ENCODE results near the gene EGLN1. TPM values are rescaled to one million over a fixed set of nuclear protein-coding genes. Genes with fewer than 3 reads are reported as not detected.

EGLN1 gene
- total and polyA plus RNA-seq, 2 experiments from 2014 or later, result 1.9 to 6.0 TPM

GRCh38 chr1:231376101-231376500, 46.0 kb downstream of the EGLN1 start:
- no peak for TF ChIP-seq EZH2phosphoT487 (IDR thresholded peaks at IDR 0.05; ENCODE audit: unreplicated experiment)
- TF ChIP-seq CREB1 (CRISPR knock-in tag; IDR thresholded peaks at IDR 0.05; ENCODE audit: low read depth), result no peak
- no peak for TF ChIP-seq ZNF331 (CRISPR knock-in tag; IDR thresholded peaks at IDR 0.05; ENCODE audit: low read depth)
- no peak for TF ChIP-seq NANOG (IDR thresholded peaks at IDR 0.05; ENCODE audit: borderline replicate concordance)
- TF ChIP-seq, protein P1, sequence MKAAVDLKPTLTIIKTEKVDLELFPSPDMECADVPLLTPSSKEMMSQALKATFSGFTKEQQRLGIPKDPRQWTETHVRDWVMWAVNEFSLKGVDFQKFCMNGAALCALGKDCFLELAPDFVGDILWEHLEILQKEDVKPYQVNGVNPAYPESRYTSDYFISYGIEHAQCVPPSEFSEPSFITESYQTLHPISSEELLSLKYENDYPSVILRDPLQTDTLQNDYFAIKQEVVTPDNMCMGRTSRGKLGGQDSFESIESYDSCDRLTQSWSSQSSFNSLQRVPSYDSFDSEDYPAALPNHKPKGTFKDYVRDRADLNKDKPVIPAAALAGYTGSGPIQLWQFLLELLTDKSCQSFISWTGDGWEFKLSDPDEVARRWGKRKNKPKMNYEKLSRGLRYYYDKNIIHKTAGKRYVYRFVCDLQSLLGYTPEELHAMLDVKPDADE (IDR thresholded peaks at IDR 0.05), result no peak
- TF ChIP-seq ZNF462 (CRISPR knock-in tag; IDR thresholded peaks at IDR 0.05), result no peak
- TF ChIP-seq REST (IDR thresholded peaks at IDR 0.05; ENCODE audit: unreplicated experiment), result no peak
- TF ChIP-seq EZH2 (IDR thresholded peaks at IDR 0.05; ENCODE audit: low read depth, unreplicated experiment), result no peak
- no peak for TF ChIP-seq ZNF114 (CRISPR knock-in tag; IDR thresholded peaks at IDR 0.05)
- no peak for TF ChIP-seq POLR2AphosphoS5 (IDR thresholded peaks at IDR 0.05; ENCODE audit: low read depth)
- TF ChIP-seq, protein P2, sequence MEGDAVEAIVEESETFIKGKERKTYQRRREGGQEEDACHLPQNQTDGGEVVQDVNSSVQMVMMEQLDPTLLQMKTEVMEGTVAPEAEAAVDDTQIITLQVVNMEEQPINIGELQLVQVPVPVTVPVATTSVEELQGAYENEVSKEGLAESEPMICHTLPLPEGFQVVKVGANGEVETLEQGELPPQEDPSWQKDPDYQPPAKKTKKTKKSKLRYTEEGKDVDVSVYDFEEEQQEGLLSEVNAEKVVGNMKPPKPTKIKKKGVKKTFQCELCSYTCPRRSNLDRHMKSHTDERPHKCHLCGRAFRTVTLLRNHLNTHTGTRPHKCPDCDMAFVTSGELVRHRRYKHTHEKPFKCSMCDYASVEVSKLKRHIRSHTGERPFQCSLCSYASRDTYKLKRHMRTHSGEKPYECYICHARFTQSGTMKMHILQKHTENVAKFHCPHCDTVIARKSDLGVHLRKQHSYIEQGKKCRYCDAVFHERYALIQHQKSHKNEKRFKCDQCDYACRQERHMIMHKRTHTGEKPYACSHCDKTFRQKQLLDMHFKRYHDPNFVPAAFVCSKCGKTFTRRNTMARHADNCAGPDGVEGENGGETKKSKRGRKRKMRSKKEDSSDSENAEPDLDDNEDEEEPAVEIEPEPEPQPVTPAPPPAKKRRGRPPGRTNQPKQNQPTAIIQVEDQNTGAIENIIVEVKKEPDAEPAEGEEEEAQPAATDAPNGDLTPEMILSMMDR (conservative IDR thresholded peaks at IDR 0.05; ENCODE audit: low read depth in 2 of 2), result no peak
- no peak for TF ChIP-seq STAT1 (IDR thresholded peaks at IDR 0.05; ENCODE audit: unreplicated experiment)
- TF ChIP-seq JUNB (IDR thresholded peaks at IDR 0.05; ENCODE audit: unreplicated experiment), result no peak
- H3K4me1 Mint-ChIP-seq, result peaks cover 13% of the 10 kb centered on the region
- no peaks in the 10 kb centered on the region for H3K27me3 ChIP-seq (ENCODE audit: insufficient read depth)

More at GRCh38 chr1:231376101-231376500, 46.0 kb downstream of the EGLN1 start:
- H4K20me1 ChIP-seq (replicated peaks; ENCODE audit: insufficient read depth), result no peaks in the 10 kb centered on the region
- no peak overlapping the region for H2AFZ ChIP-seq
- H3K9me2 ChIP-seq (ENCODE audit: insufficient read depth), result no peaks in the 10 kb centered on the region
- no peaks in the 10 kb centered on the region for H3F3A ChIP-seq (replicated peaks; ENCODE audit: low read depth)
- Mint-ChIP-seq H3K36me3 (ENCODE audit: low read depth) (no peaks in the 10 kb centered on the region), H3K9me3 (no peaks in the 10 kb centered on the region), H3K4me3 (no peak overlapping the region), H3K27ac (no peak overlapping the region), H3K27me3 (ENCODE audit: insufficient read depth, low read depth, poor library complexity) (no peaks in the 10 kb centered on the region)
- no peak overlapping the region for H3K27ac ChIP-seq (ENCODE audit: low read depth)
- no peak for DNase-seq (ENCODE audit: low spot score)
- H3K79me2 ChIP-seq (replicated peaks; ENCODE audit: insufficient read depth), result no peaks in the 10 kb centered on the region
- no peaks in the 10 kb centered on the region for H3K36me3 ChIP-seq (ENCODE audit: insufficient read depth)
- no peaks in the 10 kb centered on the region for H3K4me1 ChIP-seq (ENCODE audit: insufficient read depth)
- no peak for ATAC-seq
- no peak overlapping the region for H3K4me3 ChIP-seq
- H3K4me2 ChIP-seq, result no peak overlapping the region
